Panc1 (cell line): Measurements from ENCODE around the gene ZSCAN10. TPM values are rescaled to one million over a fixed set of nuclear protein-coding genes. Genes with fewer than 3 reads are reported as not detected.

Experiments
- ATAC-seq: fragments of 200-7000 bp; cut with Tn5 transposase; 2 replicates; pipeline ENCODE4 v1.9.1; 2020; ENCODE audit warnings: mild to moderate bottlenecking, moderate library complexity
- BruUV-seq: library from RNA; stranded (reverse); fragments of 400-500 nt; replicated peaks from 2 replicates; lab custom pipeline; 2021; lab: Mats Ljungman, UMichigan
- CTCF ChIA-PET: fragments of 300-600 bp; sonication (Branson Sonifier 250); formaldehyde crosslinking; loops from one replicate; lab custom pipeline; 2022; ENCODE audit warnings: antibody characterized with exemption; lab: Charles Lee
- POLR2A ChIA-PET: fragments of 300-600 bp; sonication (Branson Sonifier 250); formaldehyde crosslinking; loops from one replicate; lab custom pipeline; 2022; ENCODE audit warnings: antibody characterized with exemption; lab: Charles Lee
- DNase-seq: peaks from one replicate; pipeline ENCODE4 v3.0.0-alpha.2; 2010; ENCODE audit warnings: low read depth, low spot score
- H3K27ac ChIP-seq: 2 replicates; pipeline ENCODE4 v1.5.1; 2011; ENCODE audit warnings: mild to moderate bottlenecking, low read length, inconsistent platforms
- H3K27me3 ChIP-seq: fragments of 200-500 bp; sonication (Bioruptor generic); 2 replicates; pipeline ENCODE4 v1.6.0; 2014; ENCODE audit warnings: low read length, inconsistent platforms; ENCODE audit not compliant: control insufficient read depth, insufficient read depth
- H3K36me3 ChIP-seq: fragments of 200-500 bp; sonication (Bioruptor generic); 2 replicates; pipeline ENCODE4 v1.5.1; 2014; ENCODE audit warnings: inconsistent platforms, mild to moderate bottlenecking, low read length, moderate library complexity; ENCODE audit not compliant: control insufficient read depth, insufficient read depth
- H3K4me1 ChIP-seq: 2 replicates; pipeline ENCODE4 v1.5.1; 2011; ENCODE audit warnings: inconsistent platforms, mild to moderate bottlenecking, low read length, moderate library complexity; ENCODE audit not compliant: control insufficient read depth, insufficient read depth
- H3K4me3 ChIP-seq, 2 experiments: 2 replicates each; pipeline ENCODE4 v1.5.1; 2011 to 2012; ENCODE audit warnings: low read depth in 2 of 2, low read length in 2 of 2, mild to moderate bottlenecking in 2 of 2, inconsistent platforms in 1 of 2, moderate library complexity in 1 of 2
- H3K9me3 ChIP-seq: fragments of 200-500 bp; sonication (Bioruptor generic); 2 replicates; pipeline ENCODE4 v1.5.1; 2014; ENCODE audit warnings: low read depth, mild to moderate bottlenecking, inconsistent platforms, low read length, moderate library complexity; ENCODE audit not compliant: control insufficient read depth, insufficient read depth
- POLR2AphosphoS5 ChIP-seq: IDR thresholded peaks from 2 replicates; pipeline ENCODE4 v1.6.1; 2012; ENCODE audit warnings: mild to moderate bottlenecking, low read depth, low read length, moderate library complexity
- SIN3A ChIP-seq: IDR thresholded peaks from 2 replicates; pipeline ENCODE4 v1.6.1; 2012; ENCODE audit warnings: low read depth, mild to moderate bottlenecking, low read length, moderate library complexity, borderline replicate concordance; ENCODE audit not compliant: insufficient read depth
- TCF7L2 ChIP-seq: IDR thresholded peaks from 2 replicates; pipeline ENCODE4 v1.6.1; 2011; ENCODE audit warnings: mild to moderate bottlenecking, low read depth, low read length, inconsistent platforms
- in situ Hi-C: cut with HindIII; loops from 2 replicates; pipeline ENCODE4 v1.10.0; 2016; ENCODE audit warnings: low sequenced_read_pairs, low pct_unique_long_range_greater_than_20kb
- intact Hi-C: fragments of 100-400 bp; cut with micrococcal nuclease; formaldehyde crosslinking; loops from one replicate; pipeline ENCODE4 v1.10.0; 2022; ENCODE audit not compliant: unreplicated experiment
- total RNA-seq: library from RNA; stranded (reverse); gene quantifications from one replicate; pipeline ENCODE4 v1.2.1, GENCODE V29; 2021; ENCODE audit not compliant: unreplicated experiment
- TF ChIP-seq, protein P1 (sequence below): fragments of 450-650 bp; IDR thresholded peaks from 2 replicates; pipeline ENCODE4 v1.5.1; 2017; ENCODE audit warnings: mild to moderate bottlenecking
- TF ChIP-seq, protein P2 (sequence below), 2 experiments: IDR thresholded peaks; 2 replicates each; pipeline ENCODE4 v1.6.1; 2011 to 2012; ENCODE audit warnings: low read depth in 2 of 2, control low read depth in 1 of 2, low read length in 1 of 2, mild to moderate bottlenecking in 1 of 2, moderate library complexity in 1 of 2; ENCODE audit not compliant: insufficient read depth in 1 of 2

Gene ZSCAN10
- total RNA-seq, 1 experiment from 2014 or later: 0.21 TPM

DNA sequence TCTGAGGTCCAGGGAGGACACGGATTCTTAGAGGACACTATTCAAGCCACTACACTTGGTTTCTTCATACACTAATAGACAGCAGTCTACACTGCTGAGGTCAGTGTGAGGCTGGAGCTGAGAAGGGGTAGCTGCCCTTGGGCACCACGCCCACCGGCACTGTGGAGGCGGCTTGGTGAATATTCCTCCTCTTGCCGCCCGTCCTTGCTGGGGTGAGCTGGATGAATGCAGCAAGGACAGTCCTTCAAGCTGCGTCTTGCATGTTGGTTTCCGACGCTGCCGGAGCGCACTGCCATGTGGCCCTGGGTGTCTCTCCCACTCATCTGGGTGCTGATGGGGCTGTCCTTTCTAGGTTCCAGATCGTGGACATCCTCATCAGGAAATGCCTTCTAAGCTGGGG is 15.9 kb upstream of the ZSCAN10 start:
- Histone ChIP-seq H3K4me3 (no peak overlapping the region), H3K27me3 (no peaks in the 10 kb centered on the region), H3K36me3 (peaks cover 3% of the 10 kb centered on the region; the same call in 1 of the 2 replicates), H3K27ac (no peak overlapping the region), H3K9me3 (no peaks in the 10 kb centered on the region), H3K4me1 (peaks cover 15% of the 10 kb centered on the region)
- ChIA-PET POLR2A (no interaction called here), CTCF (no interaction called here)
- ATAC-seq (no peak), DNase-seq (no peak)
- intact Hi-C loops: no loop called here
- no peak for TF ChIP-seq POLR2AphosphoS5
- no TSS peak for BruUV-seq
- in situ Hi-C loops: no loop called here

DNA sequence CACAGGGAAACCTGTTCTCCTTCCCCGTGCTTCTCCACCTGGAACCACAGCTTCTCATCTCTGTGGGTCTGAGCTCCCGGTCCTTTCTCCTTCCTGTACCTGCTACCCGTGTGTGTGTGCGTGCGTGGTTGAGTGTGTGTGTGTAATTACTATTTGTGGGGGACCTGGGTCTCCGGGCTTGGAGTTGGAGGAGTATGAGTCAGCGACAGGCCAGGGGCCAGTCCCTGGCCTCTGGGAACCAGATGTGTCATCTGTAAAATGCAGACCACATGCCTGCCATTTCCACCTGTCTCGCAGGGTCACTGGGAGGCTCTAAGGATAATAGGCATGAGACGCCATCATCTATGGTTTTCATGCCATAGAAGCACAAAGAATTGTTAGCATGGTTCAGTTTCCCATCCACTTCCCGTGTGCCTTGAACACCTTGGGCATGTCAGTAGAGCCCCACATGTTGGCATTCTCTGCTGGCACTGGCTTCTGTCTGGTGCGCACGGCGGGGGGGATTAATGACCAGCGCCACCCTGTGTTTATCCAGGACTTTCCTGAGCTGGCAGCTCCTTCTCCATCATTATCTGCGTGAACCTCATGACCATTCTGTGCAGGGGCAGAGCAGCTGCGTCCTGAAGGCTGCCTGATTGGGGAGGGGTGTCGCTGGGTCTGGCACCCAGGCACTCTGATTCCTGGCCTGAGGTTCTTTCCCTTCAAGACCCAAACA is 14.8 kb upstream of the ZSCAN10 start:
- POLR2A ChIA-PET: no interaction called here
- ATAC-seq (no peak), DNase-seq (no peak)
- BruUV-seq: no TSS peak
- H3K4me3 ChIP-seq: peak overlapping the region; percentile 89 to 94
- H3K27ac ChIP-seq: peak overlapping the region; percentile 88; the same call in 1 of the 2 replicates
- no peaks in the 10 kb centered on the region for H3K9me3 ChIP-seq
- TF ChIP-seq, protein P1, sequence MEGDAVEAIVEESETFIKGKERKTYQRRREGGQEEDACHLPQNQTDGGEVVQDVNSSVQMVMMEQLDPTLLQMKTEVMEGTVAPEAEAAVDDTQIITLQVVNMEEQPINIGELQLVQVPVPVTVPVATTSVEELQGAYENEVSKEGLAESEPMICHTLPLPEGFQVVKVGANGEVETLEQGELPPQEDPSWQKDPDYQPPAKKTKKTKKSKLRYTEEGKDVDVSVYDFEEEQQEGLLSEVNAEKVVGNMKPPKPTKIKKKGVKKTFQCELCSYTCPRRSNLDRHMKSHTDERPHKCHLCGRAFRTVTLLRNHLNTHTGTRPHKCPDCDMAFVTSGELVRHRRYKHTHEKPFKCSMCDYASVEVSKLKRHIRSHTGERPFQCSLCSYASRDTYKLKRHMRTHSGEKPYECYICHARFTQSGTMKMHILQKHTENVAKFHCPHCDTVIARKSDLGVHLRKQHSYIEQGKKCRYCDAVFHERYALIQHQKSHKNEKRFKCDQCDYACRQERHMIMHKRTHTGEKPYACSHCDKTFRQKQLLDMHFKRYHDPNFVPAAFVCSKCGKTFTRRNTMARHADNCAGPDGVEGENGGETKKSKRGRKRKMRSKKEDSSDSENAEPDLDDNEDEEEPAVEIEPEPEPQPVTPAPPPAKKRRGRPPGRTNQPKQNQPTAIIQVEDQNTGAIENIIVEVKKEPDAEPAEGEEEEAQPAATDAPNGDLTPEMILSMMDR: no peak
- TF ChIP-seq, protein P2, sequence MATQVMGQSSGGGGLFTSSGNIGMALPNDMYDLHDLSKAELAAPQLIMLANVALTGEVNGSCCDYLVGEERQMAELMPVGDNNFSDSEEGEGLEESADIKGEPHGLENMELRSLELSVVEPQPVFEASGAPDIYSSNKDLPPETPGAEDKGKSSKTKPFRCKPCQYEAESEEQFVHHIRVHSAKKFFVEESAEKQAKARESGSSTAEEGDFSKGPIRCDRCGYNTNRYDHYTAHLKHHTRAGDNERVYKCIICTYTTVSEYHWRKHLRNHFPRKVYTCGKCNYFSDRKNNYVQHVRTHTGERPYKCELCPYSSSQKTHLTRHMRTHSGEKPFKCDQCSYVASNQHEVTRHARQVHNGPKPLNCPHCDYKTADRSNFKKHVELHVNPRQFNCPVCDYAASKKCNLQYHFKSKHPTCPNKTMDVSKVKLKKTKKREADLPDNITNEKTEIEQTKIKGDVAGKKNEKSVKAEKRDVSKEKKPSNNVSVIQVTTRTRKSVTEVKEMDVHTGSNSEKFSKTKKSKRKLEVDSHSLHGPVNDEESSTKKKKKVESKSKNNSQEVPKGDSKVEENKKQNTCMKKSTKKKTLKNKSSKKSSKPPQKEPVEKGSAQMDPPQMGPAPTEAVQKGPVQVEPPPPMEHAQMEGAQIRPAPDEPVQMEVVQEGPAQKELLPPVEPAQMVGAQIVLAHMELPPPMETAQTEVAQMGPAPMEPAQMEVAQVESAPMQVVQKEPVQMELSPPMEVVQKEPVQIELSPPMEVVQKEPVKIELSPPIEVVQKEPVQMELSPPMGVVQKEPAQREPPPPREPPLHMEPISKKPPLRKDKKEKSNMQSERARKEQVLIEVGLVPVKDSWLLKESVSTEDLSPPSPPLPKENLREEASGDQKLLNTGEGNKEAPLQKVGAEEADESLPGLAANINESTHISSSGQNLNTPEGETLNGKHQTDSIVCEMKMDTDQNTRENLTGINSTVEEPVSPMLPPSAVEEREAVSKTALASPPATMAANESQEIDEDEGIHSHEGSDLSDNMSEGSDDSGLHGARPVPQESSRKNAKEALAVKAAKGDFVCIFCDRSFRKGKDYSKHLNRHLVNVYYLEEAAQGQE (IDR thresholded peaks at IDR 0.05; ENCODE audit: insufficient read depth in 1 of 2, low read depth in 2 of 2, low read length in 1 of 2): no peak
- TF ChIP-seq TCF7L2 (no peak), POLR2AphosphoS5 (no peak), SIN3A (no peak)
- intact Hi-C loops (no loop called here), in situ Hi-C loops (no loop called here)
- no peaks in the 10 kb centered on the region for H3K27me3 ChIP-seq
- H3K36me3 ChIP-seq: peaks cover 3% of the 10 kb centered on the region; the same call in 1 of the 2 replicates
- peaks cover 15% of the 10 kb centered on the region for H3K4me1 ChIP-seq
- CTCF ChIA-PET: interaction anchor here (0.9 kb wide), 1 partner anchor 25 kb away, joined by 4 read pairs; no protein-coding TSS in a partner anchor

DNA sequence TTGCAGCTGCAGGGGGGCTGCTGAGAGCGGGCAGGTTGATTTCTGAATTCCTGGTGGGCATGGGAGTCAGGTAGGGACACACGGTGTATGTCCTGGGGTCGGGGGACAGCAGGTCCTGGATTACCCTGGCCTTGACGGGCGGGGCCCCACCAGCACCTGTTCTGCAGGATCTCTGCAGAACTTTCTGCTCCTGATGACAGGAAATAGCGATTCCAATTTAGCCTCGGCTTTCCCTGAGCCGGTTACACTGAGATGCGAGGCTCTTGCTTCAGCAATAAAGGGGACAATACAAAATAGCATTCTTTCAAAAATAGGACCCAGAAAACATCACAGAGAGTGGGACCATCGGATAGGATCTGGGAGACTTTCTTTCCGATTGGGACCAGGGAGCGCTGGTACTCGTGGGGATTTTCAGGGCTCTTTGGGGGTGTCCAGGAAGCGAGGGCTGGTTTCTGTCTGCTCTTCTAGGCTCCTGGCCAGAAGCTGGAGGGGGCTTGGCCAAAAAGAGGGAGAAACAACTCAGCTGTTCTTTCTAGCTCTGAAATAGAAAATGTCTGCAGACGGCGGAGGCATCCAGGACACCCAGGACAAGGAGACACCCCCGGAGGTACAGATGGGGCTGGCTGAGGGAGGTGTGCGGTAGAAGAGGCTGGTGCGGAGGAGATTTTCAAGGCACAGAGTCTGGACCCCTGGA is 13.9 kb upstream of the ZSCAN10 start:
- H3K4me1 ChIP-seq: peaks cover 15% of the 10 kb centered on the region
- TF ChIP-seq TCF7L2 (no peak), SIN3A (no peak)
- TF ChIP-seq, protein P1: no peak
- TSS peak; percentile 93 for BruUV-seq
- in situ Hi-C loops: no loop called here
- CTCF ChIA-PET: no interaction called here
- ATAC-seq (peak; percentile 5; the same call in 1 of the 2 replicates), DNase-seq (no peak)
- H3K36me3 ChIP-seq: peaks cover 3% of the 10 kb centered on the region; the same call in 1 of the 2 replicates
- intact Hi-C loops: no loop called here
- H3K27ac ChIP-seq: peak overlapping the region; percentile 88
- no peaks in the 10 kb centered on the region for H3K27me3 ChIP-seq
- H3K4me3 ChIP-seq: peak overlapping the region; percentile 89 to 94
- H3K9me3 ChIP-seq: no peaks in the 10 kb centered on the region
- POLR2A ChIA-PET: no interaction called here
